A549 (cell line): Measurements from ENCODE around the gene MPST. TPM values are rescaled to one million over a fixed set of nuclear protein-coding genes. Genes with fewer than 3 reads are reported as not detected.

Experiments
- ATAC-seq, 2 experiments: fragments of 200-7000 bp in 1 of 2; fragments of >200 bp in 1 of 2; cut with Nextera tagmentation in 1 of 2; cut with Tn5 transposase in 1 of 2; 3 replicates each; pipeline versions ENCODE4 v1.8.0 to v1.9.1; 2018 to 2020; ENCODE audit warnings: mild to moderate bottlenecking in 1 of 2, moderate library complexity in 1 of 2
- CTCF ChIA-PET: fragments of 300-600 bp; sonication (Branson Sonifier 250); formaldehyde crosslinking; extraction: SDS; loops from one replicate; lab custom pipeline; 2021; ENCODE audit warnings: antibody characterized with exemption, inconsistent platforms; lab: Yijun Ruan, JAX
- POLR2A ChIA-PET: fragments of 350-600 bp; formaldehyde crosslinking; extraction: SDS; loops from one replicate; lab custom pipeline; 2021; ENCODE audit warnings: antibody characterized with exemption, inconsistent platforms; lab: Yijun Ruan, JAX
- DNase-seq, 2 experiments: peaks; one replicate each; pipeline versions ENCODE4 v3.0.0 to v3.0.0-alpha.2; 2011 to 2016; ENCODE audit warnings: low read depth in 1 of 2, low spot score in 1 of 2
- FAIRE-seq: peaks from 2 replicates; lab custom pipeline; 2011; peaks lifted over from hg19 to GRCh38; lab: Jason Lieb, UNC
- H3K27ac ChIP-seq, 2 experiments: fragments of >200 bp; sonication (Bioruptor Twin); formaldehyde crosslinking; 3 replicates each; pipeline ENCODE4 v1.5.1; 2016 to 2017
- H3K4me1 ChIP-seq: fragments of >200 bp; sonication (Bioruptor Twin); formaldehyde crosslinking; 3 replicates; pipeline ENCODE4 v1.6.1; 2016
- H3K4me2 ChIP-seq: fragments of >200 bp; sonication (Bioruptor Twin); formaldehyde crosslinking; 3 replicates; pipeline ENCODE4 v1.6.1; 2016
- H3K4me3 ChIP-seq: fragments of >200 bp; sonication (Bioruptor Twin); formaldehyde crosslinking; 3 replicates; pipeline ENCODE4 v1.5.1; 2016
- H3K9me3 ChIP-seq: fragments of >200 bp; sonication (Bioruptor Twin); formaldehyde crosslinking; 3 replicates; pipeline ENCODE4 v1.6.1; 2016
- CHD4 ChIP-seq: fragments of 200-600 bp; sonication (generic); IDR thresholded peaks from 2 replicates; pipeline ENCODE4 v1.6.1; 2016; ENCODE audit warnings: antibody characterized with exemption, mild to moderate bottlenecking, borderline replicate concordance
- EHF ChIP-seq: fragments of 250-450 bp; sonication (Bioruptor Pico); IDR thresholded peaks from 2 replicates; pipeline ENCODE4 v1.5.0; 2020; ENCODE audit warnings: mild to moderate bottlenecking
- ESRRA ChIP-seq: fragments of 150-350 bp; IDR thresholded peaks from 2 replicates; pipeline ENCODE4 v1.6.1; 2014; ENCODE audit warnings: mild to moderate bottlenecking, low read length, borderline replicate concordance
- FOSB ChIP-seq: fragments of 250-450 bp; sonication (Bioruptor Pico); IDR thresholded peaks from 2 replicates; pipeline ENCODE4 v1.5.0; 2020; ENCODE audit warnings: mild to moderate bottlenecking, moderate library complexity
- HOXA7 ChIP-seq: fragments of 250-450 bp; sonication (Bioruptor Pico); IDR thresholded peaks from 2 replicates; pipeline ENCODE4 v1.5.0; 2020; ENCODE audit warnings: mild to moderate bottlenecking, moderate library complexity
- HOXB5 ChIP-seq: fragments of 250-450 bp; sonication (Bioruptor Pico); IDR thresholded peaks from 2 replicates; pipeline ENCODE4 v1.5.0; 2020; ENCODE audit warnings: mild to moderate bottlenecking, moderate library complexity
- JUNB ChIP-seq: fragments of >200 bp; sonication (Bioruptor Twin); formaldehyde crosslinking; IDR thresholded peaks from 2 replicates; pipeline ENCODE4 v1.6.1; 2016
- KDM5A ChIP-seq: fragments of 200-600 bp; sonication (generic); IDR thresholded peaks from 2 replicates; pipeline ENCODE4 v1.6.1; 2016; ENCODE audit warnings: antibody characterized with exemption, mild to moderate bottlenecking
- POLR2A ChIP-seq: IDR thresholded peaks from 2 replicates; pipeline ENCODE4 v1.6.1; 2012; ENCODE audit warnings: mild to moderate bottlenecking, low read length
- RARB ChIP-seq: fragments of 250-450 bp; sonication (Bioruptor Pico); IDR thresholded peaks from 2 replicates; pipeline ENCODE4 v1.8.0; 2021; ENCODE audit warnings: mild to moderate bottlenecking, moderate library complexity
- RNF2 ChIP-seq: fragments of 200-600 bp; sonication (generic); IDR thresholded peaks from 2 replicates; pipeline ENCODE4 v1.6.1; 2016; ENCODE audit warnings: low read depth, mild to moderate bottlenecking, antibody characterized with exemption, moderate library complexity, borderline replicate concordance
- SMC3 ChIP-seq: fragments of >200 bp; sonication (Bioruptor Twin); formaldehyde crosslinking; IDR thresholded peaks from 3 replicates; pipeline ENCODE4 v1.6.1; 2018; ENCODE audit warnings: inconsistent platforms
- ZFP36 ChIP-seq: fragments of 450-650 bp; IDR thresholded peaks from 2 replicates; pipeline ENCODE4 v1.6.1; 2014; ENCODE audit warnings: borderline replicate concordance; ENCODE audit not compliant: partially characterized antibody
- ZNF302 ChIP-seq: fragments of 250-450 bp; sonication (Bioruptor Pico); IDR thresholded peaks from 2 replicates; pipeline ENCODE4 v1.9.0; 2021; ENCODE audit warnings: inconsistent platforms, mild to moderate bottlenecking, moderate library complexity
- ZSCAN20 ChIP-seq: fragments of 250-450 bp; sonication (Bioruptor Pico); IDR thresholded peaks from 2 replicates; pipeline ENCODE4 v1.8.0; 2022; ENCODE audit warnings: mild to moderate bottlenecking, moderate library complexity
- WGBS: methylation state at CpG from one replicate; pipeline ENCODE4 v1.1.6; 2017; ENCODE audit errors: missing lambda C conversion rate; 5-methylcytosine and 5-hydroxymethylcytosine counted together
- polyA plus RNA-seq, 4 experiments: library from polyadenylated mRNA; depleted of rRNA in 3 of 4; stranded (reverse); fragments of >200 nt; fragmentation: RNase III in 1 of 4; extraction: RNeasy Plus Mini Kit Qiagen cat#74134 plus additional on column Dnase treatment in 1 of 4; gene quantifications; 2 replicates in 3 of 4; 3 replicates in 1 of 4; pipeline ENCODE4 v1.2.3, GENCODE V29; 2011 to 2017
- TF ChIP-seq, protein P1 (sequence below): fragments of 150-350 bp; IDR thresholded peaks from 2 replicates; pipeline ENCODE4 v1.6.1; 2014; ENCODE audit warnings: low read depth, mild to moderate bottlenecking, low read length
- TF ChIP-seq, protein P2 (sequence below): fragments of >200 bp; sonication (Bioruptor Twin); formaldehyde crosslinking; IDR thresholded peaks from 3 replicates; pipeline ENCODE4 v1.6.1; 2016
- TF ChIP-seq, protein P3 (sequence below): fragments of 250-450 bp; sonication (Bioruptor Pico); IDR thresholded peaks from 2 replicates; pipeline ENCODE4 v1.5.0; 2020; ENCODE audit warnings: low read depth, mild to moderate bottlenecking, moderate library complexity
- TF ChIP-seq, protein P4 (sequence below): fragments of >200 bp; sonication (Bioruptor Twin); formaldehyde crosslinking; IDR thresholded peaks from 3 replicates; pipeline ENCODE4 v1.5.1; 2016
- TF ChIP-seq, protein P5 (sequence below): fragments of 200-600 bp; sonication (generic); IDR thresholded peaks from 2 replicates; pipeline ENCODE4 v1.6.1; 2016; ENCODE audit warnings: antibody characterized with exemption, mild to moderate bottlenecking, moderate library complexity

Gene MPST
- polyA plus RNA-seq, 2 of the 4 experiments (the other 2 are of a cell fraction), result 44.2 to 63.3 TPM

DNA sequence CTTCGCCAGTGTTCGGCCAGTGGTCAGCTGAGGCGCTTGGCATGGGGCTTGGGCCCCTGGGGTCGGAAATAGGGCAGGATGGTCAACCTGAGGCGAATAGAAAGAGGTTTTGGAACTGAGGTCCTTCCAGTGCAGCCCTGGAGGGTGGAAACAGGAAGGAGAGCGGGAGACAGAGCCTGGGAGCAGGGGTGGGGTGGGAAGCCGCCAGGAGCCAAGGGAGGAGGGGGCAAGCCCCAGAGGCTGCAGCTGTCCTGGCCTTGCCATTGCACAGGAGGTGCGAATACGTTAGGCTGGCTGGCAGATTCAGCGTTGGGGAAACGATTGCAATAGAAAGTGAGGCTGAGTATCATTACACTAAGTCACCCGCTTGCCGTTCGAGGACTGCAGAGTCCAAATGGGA lies 18.1 kb downstream of the MPST start (continued):
- TF ChIP-seq RNF2 (no peak), RARB (no peak), FOSB (no peak), KDM5A (no peak)
- TF ChIP-seq, protein P1, sequence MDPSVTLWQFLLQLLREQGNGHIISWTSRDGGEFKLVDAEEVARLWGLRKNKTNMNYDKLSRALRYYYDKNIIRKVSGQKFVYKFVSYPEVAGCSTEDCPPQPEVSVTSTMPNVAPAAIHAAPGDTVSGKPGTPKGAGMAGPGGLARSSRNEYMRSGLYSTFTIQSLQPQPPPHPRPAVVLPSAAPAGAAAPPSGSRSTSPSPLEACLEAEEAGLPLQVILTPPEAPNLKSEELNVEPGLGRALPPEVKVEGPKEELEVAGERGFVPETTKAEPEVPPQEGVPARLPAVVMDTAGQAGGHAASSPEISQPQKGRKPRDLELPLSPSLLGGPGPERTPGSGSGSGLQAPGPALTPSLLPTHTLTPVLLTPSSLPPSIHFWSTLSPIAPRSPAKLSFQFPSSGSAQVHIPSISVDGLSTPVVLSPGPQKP, result no peak

DNA sequence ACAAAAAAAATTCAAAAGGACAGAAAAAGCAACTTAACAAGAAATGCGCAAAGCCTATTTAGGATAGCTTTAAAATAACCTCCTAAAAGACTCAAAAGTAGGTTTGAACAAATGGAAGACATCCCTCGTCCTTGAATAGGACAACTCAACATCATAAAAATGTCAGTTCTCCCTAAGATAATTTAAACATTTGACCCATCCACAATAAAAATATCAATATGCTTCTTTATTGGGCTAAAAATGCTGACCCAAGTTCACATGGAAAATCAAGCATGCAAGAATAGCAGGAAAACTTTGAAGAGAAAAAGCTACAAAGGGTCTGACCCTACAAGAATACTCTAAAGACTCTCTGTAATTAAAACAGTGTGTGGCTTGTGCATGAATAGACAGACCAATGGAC lies 19.9 kb downstream of the MPST start:
- POLR2A ChIA-PET, result no interaction called here
- TF ChIP-seq, protein P2, sequence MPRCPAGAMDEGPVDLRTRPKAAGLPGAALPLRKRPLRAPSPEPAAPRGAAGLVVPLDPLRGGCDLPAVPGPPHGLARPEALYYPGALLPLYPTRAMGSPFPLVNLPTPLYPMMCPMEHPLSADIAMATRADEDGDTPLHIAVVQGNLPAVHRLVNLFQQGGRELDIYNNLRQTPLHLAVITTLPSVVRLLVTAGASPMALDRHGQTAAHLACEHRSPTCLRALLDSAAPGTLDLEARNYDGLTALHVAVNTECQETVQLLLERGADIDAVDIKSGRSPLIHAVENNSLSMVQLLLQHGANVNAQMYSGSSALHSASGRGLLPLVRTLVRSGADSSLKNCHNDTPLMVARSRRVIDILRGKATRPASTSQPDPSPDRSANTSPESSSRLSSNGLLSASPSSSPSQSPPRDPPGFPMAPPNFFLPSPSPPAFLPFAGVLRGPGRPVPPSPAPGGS, result no peak
- TF ChIP-seq EHF (CRISPR knock-in tag), result no peak
- no peak for TF ChIP-seq ZNF302 (CRISPR knock-in tag)
- no peak overlapping the region for H3K4me2 ChIP-seq
- peaks cover 48% of the 10 kb centered on the region for H3K4me1 ChIP-seq
- no peak overlapping the region for H3K4me3 ChIP-seq
- no peaks in the 10 kb centered on the region for H3K9me3 ChIP-seq
- WGBS, result 82% methylated on average over 2 of the region's 2 CpGs
- peak overlapping the region in 1 of 2 experiments; percentile 81; a peak in 1 of 6 replicates for H3K27ac ChIP-seq
- CTCF ChIA-PET, result no interaction called here
- no peak for DNase-seq
- no peak for ATAC-seq
- no peak for FAIRE-seq

DNA sequence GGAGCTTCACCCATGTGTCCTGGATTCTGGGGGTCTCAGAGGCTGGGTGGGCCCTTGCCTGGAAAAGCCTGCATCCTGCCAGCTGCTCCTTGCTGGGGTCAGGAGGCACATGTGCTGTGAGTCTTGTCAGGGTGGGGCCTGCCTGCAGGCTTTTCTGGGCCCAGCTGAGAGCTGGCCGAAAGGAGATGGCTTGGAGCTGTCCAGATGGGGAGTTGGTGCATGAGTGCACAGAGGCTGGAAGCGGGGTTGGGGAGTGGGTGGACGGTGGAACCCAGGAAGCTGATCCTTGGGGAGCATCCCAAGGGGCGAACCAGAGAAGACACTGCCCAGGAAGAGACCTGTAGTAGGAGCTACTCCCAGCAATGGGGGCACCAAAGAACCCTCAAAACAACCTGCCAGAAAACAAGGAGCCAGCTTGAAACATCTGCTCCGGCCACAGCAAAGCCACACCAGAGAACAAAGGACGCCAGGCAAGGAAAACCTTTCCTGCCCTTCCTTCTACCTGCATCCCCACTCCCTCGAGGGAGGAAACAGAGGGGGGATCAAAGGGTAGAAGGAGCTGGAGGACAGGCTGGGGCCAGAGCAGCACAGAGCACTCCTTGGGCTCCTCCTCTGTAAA lies 23.8 kb downstream of the MPST start:
- DNase-seq (no peak), FAIRE-seq (no peak), ATAC-seq (no peak)
- Histone ChIP-seq H3K4me3 (no peak overlapping the region), H3K4me2 (peak overlapping the region; percentile 70), H3K9me3 (no peaks in the 10 kb centered on the region), H3K4me1 (peaks cover 51% of the 10 kb centered on the region), H3K27ac (peak overlapping the region; percentile 84 to 85)
- TF ChIP-seq, protein P3, sequence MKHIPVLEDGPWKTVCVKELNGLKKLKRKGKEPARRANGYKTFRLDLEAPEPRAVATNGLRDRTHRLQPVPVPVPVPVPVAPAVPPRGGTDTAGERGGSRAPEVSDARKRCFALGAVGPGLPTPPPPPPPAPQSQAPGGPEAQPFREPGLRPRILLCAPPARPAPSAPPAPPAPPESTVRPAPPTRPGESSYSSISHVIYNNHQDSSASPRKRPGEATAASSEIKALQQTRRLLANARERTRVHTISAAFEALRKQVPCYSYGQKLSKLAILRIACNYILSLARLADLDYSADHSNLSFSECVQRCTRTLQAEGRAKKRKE (CRISPR knock-in tag), result no peak
- TF ChIP-seq HOXB5 (CRISPR knock-in tag) (no peak), CHD4 (no peak), JUNB (no peak), KDM5A (no peak), POLR2A (no peak)
- WGBS, result 73% methylated on average over 7 of the region's 7 CpGs
- POLR2A ChIA-PET, result interaction anchor here (0.7 to 2.6 kb wide), 2 partner anchors 11 to 13 kb away, joined by 3 to 8 read pairs; no protein-coding TSS in a partner anchor
- CTCF ChIA-PET, result interaction anchor here (0.6 to 9.0 kb wide), 34 partner anchors 10 to 499 kb away, joined by 3 to 142 read pairs (median 4); partner anchors contain the start of genes IFT27, MPST and TST

DNA sequence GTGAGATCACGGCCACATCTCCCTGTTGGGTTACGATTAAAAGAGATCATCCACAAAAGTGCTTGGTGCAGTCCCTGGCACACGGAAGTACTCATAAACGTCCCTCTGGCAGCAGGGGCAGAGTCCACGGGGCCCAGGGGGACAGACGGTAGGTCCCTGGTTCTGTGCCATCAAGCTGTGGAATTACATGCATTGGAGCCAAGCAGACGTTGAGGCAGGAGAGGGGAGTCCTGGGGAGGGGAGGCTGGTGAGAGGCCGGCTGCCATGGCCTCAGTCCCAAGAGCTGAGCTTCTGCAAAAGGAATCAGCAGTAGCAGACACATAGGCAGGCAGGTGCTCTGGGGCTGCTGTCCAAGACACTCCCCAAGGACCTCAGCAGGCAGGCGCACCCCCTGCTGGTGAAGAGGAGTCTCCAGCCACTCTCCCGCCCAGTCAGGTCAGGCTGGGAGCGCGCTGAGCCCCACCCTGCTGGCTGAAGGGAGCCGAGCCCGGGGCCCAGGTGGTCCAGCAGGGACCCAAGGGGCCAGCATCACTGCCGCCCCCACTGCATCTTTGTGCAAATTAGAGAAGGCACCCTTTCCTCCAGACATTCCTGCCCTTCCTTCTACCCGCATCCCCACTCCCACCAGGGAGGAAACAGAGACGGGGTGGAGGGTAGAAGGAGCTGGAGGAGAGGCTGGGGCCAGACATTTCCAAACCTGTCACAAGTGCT lies 24.4 kb downstream of the MPST start:
- Histone ChIP-seq H3K4me1 (peaks cover 51% of the 10 kb centered on the region), H3K9me3 (no peaks in the 10 kb centered on the region), H3K4me3 (no peak overlapping the region), H3K4me2 (peak overlapping the region; percentile 70), H3K27ac (peak overlapping the region; percentile 84 to 85)
- ChIA-PET POLR2A (interaction anchor here (2.6 kb wide), 1 partner anchor 11 kb away, joined by 8 read pairs; no protein-coding TSS in a partner anchor), CTCF (interaction anchor here (0.6 to 9.0 kb wide), 46 partner anchors 9 to 499 kb away, joined by 3 to 142 read pairs (median 4); partner anchors contain the start of genes IFT27, MPST and TST)
- FAIRE-seq, result no peak
- ATAC-seq, result peak; percentile 96 to 99
- 17% methylated on average over 12 of the region's 17 CpGs for WGBS
- peak; percentile 82 to 86 for DNase-seq
- TF ChIP-seq ESRRA (no peak), FOSB (no peak), RARB (no peak), HOXA7 (CRISPR knock-in tag) (no peak), ZSCAN20 (CRISPR knock-in tag) (no peak), ZFP36 (no peak), POLR2A (no peak), SMC3 (peak; percentile 68)
- TF ChIP-seq, protein P4, sequence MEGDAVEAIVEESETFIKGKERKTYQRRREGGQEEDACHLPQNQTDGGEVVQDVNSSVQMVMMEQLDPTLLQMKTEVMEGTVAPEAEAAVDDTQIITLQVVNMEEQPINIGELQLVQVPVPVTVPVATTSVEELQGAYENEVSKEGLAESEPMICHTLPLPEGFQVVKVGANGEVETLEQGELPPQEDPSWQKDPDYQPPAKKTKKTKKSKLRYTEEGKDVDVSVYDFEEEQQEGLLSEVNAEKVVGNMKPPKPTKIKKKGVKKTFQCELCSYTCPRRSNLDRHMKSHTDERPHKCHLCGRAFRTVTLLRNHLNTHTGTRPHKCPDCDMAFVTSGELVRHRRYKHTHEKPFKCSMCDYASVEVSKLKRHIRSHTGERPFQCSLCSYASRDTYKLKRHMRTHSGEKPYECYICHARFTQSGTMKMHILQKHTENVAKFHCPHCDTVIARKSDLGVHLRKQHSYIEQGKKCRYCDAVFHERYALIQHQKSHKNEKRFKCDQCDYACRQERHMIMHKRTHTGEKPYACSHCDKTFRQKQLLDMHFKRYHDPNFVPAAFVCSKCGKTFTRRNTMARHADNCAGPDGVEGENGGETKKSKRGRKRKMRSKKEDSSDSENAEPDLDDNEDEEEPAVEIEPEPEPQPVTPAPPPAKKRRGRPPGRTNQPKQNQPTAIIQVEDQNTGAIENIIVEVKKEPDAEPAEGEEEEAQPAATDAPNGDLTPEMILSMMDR, result peak; percentile 59; the same call in 2 of the 3 replicates
- TF ChIP-seq, protein P5, sequence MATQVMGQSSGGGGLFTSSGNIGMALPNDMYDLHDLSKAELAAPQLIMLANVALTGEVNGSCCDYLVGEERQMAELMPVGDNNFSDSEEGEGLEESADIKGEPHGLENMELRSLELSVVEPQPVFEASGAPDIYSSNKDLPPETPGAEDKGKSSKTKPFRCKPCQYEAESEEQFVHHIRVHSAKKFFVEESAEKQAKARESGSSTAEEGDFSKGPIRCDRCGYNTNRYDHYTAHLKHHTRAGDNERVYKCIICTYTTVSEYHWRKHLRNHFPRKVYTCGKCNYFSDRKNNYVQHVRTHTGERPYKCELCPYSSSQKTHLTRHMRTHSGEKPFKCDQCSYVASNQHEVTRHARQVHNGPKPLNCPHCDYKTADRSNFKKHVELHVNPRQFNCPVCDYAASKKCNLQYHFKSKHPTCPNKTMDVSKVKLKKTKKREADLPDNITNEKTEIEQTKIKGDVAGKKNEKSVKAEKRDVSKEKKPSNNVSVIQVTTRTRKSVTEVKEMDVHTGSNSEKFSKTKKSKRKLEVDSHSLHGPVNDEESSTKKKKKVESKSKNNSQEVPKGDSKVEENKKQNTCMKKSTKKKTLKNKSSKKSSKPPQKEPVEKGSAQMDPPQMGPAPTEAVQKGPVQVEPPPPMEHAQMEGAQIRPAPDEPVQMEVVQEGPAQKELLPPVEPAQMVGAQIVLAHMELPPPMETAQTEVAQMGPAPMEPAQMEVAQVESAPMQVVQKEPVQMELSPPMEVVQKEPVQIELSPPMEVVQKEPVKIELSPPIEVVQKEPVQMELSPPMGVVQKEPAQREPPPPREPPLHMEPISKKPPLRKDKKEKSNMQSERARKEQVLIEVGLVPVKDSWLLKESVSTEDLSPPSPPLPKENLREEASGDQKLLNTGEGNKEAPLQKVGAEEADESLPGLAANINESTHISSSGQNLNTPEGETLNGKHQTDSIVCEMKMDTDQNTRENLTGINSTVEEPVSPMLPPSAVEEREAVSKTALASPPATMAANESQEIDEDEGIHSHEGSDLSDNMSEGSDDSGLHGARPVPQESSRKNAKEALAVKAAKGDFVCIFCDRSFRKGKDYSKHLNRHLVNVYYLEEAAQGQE, result no peak
